Activated CD4-positive, alpha-beta T cell treated with anti-CD3 and anti-CD28 coated beads, Interleukin-10, Interleukin-2, amounts not matched to agents 100 ng/mL and 50 ng/mL, durations not matched to agents 16 hours and 8 hours (primary cell): ENCODE measurements around the gene ZCCHC3.
"Not testable (repeated sequence)": the region's sequence is repeated elsewhere in the genome, so short reads cannot be mapped to it uniquely, and the experiment has no call there.

ENCODE experiments used
- DNase-seq: peaks from one replicate; pipeline ENCODE4 v3.0.0-alpha.2; 2020

The ZCCHC3 gene

DNA sequence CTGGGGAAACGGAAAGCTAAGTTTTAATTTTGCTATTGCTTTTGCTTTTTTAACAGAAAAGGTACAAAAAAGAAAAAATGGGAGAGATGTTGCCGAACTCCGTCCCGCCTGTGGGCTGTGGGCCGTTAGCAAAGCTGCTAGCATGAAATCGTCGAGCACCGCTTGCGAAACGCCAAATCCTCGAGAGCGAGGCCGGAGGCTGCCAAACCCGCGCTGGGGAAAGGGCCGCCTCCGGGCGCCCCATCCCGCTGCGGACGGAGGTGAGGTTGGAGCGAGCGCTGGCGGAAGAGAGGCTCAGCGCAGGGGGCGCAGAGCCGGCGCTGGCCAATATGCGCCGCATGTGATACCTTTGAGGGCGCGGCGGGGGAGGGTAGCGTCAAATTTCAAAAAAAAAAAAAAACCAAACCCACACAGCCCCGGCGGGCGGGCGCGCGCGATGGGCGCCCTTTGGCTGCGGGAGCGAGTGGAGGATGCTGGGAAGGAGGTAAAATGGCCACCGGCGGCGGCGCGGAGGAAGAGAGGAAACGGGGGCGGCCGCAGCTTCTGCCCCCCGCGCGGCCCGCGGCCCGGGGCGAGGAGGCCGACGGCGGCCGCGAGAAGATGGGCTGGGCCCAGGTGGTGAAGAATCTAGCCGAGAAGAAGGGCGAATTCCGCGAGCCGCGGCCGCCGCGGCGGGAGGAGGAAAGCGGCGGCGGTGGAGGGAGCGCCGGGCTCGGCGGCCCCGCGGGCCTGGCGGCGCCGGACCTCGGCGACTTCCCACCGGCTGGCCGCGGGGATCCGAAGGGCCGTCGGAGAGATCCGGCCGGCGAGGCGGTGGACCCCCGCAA lies at the start of gene ZCCHC3:
Gene ZCCHC3, plus strand, starts transcription at position 473 of the 827 bp plus-strand sequence. Its CDS starts 17 bp downstream, at position 490.
- DNase-seq = peak; percentile 90

- no peak for DNase-seq
Measured at GRCh38 chr20:251354-251753, 46.0 kb upstream of the ZCCHC3 start.

- no peak for DNase-seq
Measured at GRCh38 chr20:252801-253200, 44.6 kb upstream of the ZCCHC3 start.

GRCh38 chr20:253447-253846 lies 43.9 kb upstream of the ZCCHC3 start:
- DNase-seq = not testable (repeated sequence)

GRCh38 chr20:257419-257818 lies 40.0 kb upstream of the ZCCHC3 start, which contains the start of gene DEFB132:
DEFB132 (plus strand) TSS chr20:257724; CDS start chr20:257779, 55 bp downstream.
- no peak for DNase-seq

- peak; percentile 61 for DNase-seq
Measured at GRCh38 chr20:258269-258858, 39.0 kb upstream of the ZCCHC3 start.

DNA sequence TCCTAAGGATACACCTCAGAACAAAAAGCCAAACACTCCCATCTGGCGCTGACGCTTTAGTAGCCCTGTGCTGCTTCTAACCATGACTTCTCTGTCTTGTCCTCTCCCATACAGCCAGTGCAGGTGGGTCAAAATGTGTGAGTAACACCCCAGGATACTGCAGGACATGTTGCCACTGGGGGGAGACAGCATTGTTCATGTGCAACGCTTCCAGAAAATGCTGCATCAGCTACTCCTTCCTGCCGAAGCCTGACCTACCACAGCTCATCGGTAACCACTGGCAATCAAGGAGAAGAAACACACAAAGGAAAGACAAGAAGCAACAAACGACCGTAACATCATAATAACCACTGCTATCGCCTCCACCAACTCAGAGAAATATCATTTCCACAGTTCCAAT lies 38.4 kb upstream of the ZCCHC3 start:
- DNase-seq = peak; percentile 23

DNA sequence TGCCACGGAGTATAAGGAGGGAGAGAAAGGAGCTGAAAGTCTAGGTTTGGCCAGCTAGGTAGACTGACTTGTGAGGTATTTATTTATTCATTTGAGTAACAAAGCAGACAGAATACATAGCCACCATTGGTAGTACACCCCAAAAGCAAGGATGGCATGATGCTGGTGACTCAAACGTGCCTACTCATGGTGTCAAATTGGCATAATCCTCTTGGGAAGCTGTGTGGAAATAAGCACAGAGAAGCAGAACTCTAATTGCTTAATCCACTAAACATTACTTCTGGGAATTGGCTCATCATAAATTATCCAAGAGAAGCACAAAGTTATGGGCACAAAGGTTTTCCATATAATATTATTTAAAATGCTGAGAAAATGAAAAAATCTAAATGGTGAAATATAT lies 37.4 kb upstream of the ZCCHC3 start:
- DNase-seq = no peak

DNA sequence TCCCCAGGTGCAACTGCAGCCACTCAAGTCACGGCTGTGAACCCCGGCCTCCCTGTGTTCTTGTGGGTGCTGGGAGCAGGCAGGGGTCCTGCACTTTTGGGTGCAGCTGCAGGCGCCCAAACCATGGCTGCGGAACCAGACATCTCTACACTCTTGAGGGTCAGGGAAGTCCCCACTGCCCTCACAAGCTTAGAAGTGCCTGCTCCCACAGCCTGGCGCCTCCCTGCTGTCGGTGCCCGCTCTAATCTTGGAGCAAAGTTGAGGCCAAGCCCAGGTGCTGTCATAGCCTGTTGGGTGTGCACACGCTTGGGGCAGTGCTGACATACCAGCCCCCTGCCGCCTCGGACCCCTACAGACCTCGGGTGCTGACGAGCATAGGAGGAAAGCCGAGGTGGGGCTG lies 33.7 kb upstream of the ZCCHC3 start:
- no peak for DNase-seq

- DNase-seq = peak; percentile 93
Measured at GRCh38 chr20:266596-267562, 30.5 kb upstream of the ZCCHC3 start.

- no peak for DNase-seq
Measured at GRCh38 chr20:270517-270916, 26.9 kb upstream of the ZCCHC3 start.

- DNase-seq = no peak
Measured at GRCh38 chr20:271069-271468, 26.3 kb upstream of the ZCCHC3 start.

DNA sequence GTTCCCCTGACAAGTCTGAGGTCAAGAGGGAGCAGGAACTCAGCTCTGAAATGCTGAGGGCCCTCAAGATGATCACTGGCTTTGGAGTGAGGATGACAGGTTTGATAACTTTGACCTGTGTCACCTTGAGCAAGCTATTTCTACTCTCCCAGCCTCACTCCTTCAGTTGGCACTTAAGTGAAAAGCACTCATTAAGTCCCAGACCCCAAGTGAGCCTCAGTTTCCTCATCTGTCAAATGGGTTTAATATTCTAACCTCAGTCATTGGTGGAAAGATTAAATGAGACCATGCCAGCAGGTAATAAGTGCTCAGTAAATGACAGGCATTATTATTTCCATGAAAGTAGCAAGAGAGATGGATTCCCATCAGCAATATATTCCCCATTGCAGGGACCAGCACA lies 25.8 kb upstream of the ZCCHC3 start:
- DNase-seq = no peak

DNA sequence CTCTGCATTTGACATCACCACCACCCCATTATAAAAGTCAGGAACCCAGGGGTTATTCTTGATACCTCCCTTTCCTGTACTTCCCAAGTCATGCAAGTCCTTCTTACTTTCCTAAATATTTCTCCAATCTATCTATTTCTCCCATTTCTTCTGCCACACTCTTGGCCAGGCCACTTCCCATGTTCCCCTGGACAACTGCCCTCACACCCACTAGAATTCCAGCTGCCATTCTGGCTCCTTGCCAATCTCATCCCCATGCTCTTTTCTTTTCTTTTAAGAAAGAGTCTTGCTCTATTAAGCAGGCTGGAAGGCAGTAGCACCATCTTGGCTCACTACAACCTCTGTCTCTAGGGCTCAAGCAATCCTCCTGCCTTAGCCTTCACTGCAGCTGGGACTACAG lies 24.7 kb upstream of the ZCCHC3 start:
- DNase-seq = no peak

- DNase-seq = no peak
Measured at GRCh38 chr20:273884-274283, 23.5 kb upstream of the ZCCHC3 start.

- no peak for DNase-seq
Measured at GRCh38 chr20:275791-276190, 21.6 kb upstream of the ZCCHC3 start.

- no peak for DNase-seq
Measured at GRCh38 chr20:276620-277495, 20.5 kb upstream of the ZCCHC3 start.

GRCh38 chr20:277496-277781 lies 19.9 kb upstream of the ZCCHC3 start:
- no peak for DNase-seq

DNA sequence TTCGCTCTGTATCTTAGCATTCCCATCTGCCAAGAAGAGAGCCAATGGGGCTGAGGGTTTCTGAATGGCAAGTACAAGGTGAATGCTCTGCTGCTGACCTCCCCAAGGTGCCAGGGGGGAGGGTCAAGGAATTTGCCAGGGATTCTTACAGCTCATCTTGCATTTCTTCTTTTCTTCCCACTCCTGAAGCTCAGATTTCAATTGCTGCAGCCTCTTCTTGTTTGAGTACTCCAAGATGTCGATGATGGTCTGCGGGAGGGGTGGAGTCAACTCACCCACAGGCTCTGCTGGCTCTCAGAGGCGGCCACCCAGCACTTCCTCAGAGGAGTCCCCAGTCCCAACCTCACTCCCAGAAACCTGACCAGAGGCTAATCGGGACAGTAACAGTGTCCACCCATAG lies 19.2 kb upstream of the ZCCHC3 start:
- DNase-seq = no peak

GRCh38 chr20:278607-279571 lies 18.5 kb upstream of the ZCCHC3 start:
- DNase-seq = no peak

DNA sequence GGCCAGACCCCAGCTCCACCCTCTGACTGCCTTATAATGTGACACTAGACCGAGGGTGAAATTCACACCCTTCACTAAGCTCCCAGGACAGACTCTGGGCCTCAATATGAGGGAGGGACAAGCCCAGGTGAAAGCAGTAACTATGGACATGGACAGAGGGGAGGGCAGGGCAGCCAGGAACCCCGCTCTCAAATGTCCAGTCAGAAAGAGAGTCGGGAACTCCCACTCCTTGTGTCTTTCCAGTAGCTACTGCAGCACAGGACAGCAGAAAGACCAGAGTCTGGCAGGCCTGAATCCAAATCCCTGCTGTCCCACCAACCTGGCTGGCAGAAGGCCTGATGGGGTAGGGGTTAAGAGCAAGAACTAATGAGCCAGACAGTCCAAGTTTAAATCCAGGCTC lies 13.2 kb upstream of the ZCCHC3 start:
- no peak for DNase-seq
